Fibroblast of pulmonary artery (primary cell): ENCODE results near the gene PPP1R37.

Source experiments
- DNase-seq: peaks from one replicate; pipeline ENCODE4 v3.0.0-alpha.2; 2010; ENCODE audit warnings: low read depth
- H3K4me3 ChIP-seq: replicated peaks from 2 replicates; pipeline ENCODE4 v1.5.1; 2011; ENCODE audit warnings: low read depth, mild to moderate bottlenecking, control low read depth, low read length, moderate library complexity
- TF ChIP-seq, protein P1 (sequence below): IDR thresholded peaks from 2 replicates; pipeline ENCODE4 v1.5.1; 2011; ENCODE audit warnings: mild to moderate bottlenecking, control low read depth, low read length, inconsistent platforms; ENCODE audit errors: missing control alignments

The PPP1R37 gene

DNA sequence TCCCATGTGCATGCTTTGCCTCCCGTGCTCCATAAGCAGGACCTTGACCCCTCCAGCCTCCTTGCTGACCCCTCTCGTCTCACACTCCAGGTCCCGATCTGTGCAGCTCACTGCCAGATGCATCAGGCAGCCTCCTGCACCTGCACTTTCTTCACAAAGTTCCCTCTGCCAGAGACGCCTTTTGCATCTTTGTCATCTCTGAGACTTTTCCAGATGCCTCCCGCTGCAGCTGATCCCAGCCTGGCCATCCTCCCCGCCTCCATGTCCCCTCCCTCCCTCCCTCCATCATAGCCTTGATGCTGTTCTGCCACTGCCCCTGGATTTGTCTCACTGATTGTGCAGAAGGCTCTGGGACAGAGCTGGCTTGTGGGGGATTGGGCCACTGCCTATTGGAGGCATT lies 29.9 kb downstream of the PPP1R37 start:
- DNase-seq, result no peak
- TF ChIP-seq, protein P1, sequence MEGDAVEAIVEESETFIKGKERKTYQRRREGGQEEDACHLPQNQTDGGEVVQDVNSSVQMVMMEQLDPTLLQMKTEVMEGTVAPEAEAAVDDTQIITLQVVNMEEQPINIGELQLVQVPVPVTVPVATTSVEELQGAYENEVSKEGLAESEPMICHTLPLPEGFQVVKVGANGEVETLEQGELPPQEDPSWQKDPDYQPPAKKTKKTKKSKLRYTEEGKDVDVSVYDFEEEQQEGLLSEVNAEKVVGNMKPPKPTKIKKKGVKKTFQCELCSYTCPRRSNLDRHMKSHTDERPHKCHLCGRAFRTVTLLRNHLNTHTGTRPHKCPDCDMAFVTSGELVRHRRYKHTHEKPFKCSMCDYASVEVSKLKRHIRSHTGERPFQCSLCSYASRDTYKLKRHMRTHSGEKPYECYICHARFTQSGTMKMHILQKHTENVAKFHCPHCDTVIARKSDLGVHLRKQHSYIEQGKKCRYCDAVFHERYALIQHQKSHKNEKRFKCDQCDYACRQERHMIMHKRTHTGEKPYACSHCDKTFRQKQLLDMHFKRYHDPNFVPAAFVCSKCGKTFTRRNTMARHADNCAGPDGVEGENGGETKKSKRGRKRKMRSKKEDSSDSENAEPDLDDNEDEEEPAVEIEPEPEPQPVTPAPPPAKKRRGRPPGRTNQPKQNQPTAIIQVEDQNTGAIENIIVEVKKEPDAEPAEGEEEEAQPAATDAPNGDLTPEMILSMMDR, result no peak
- H3K4me3 ChIP-seq, result no peak overlapping the region

DNA sequence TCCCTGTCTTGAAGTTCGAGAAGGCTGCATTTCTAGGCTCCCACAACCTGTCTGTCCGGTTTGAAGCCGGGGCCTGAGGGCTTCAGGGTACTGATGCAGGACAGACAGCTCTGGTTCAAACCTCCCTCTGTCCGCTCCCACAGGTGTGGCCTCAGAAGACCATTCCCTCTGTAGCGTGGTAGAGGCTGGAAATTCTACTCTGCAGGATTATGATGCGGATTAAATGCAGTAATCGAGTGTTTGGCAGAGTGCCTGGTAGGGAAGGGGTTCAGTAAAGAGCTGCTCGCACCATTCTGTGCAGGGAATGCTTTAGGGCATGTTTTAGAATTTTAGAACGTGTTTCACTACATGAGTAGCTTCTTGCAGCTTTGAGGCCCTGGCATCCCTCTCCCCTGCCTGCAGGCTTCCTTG lies 30.5 kb downstream of the PPP1R37 start:
- no peak overlapping the region for H3K4me3 ChIP-seq
- DNase-seq, result no peak

DNA sequence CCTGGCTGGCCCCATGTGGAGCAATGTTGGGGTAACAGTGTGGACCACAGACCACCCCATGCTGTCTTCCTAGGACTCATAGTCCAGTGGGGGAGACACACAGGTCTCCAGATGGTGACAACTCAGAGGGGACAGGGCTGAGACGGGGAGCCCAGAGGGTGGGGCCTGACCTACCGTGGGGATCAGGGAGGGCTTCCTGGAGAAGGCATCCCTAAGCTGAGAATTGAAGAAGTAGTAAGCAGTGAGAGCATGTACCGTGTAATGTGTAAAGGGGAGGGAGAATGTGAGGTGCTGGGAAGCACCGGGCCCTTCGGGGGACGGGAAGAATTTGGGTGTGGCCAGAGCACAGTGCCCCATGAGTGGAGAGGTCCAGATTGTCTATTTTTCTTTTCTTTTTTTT lies 31.0 kb downstream of the PPP1R37 start:
- no peak overlapping the region for H3K4me3 ChIP-seq
- TF ChIP-seq, protein P1, result no peak
- DNase-seq, result no peak

More for the DNA sequence above, 30.5 kb downstream of the PPP1R37 start:
- TF ChIP-seq, protein P1, result no peak

DNA sequence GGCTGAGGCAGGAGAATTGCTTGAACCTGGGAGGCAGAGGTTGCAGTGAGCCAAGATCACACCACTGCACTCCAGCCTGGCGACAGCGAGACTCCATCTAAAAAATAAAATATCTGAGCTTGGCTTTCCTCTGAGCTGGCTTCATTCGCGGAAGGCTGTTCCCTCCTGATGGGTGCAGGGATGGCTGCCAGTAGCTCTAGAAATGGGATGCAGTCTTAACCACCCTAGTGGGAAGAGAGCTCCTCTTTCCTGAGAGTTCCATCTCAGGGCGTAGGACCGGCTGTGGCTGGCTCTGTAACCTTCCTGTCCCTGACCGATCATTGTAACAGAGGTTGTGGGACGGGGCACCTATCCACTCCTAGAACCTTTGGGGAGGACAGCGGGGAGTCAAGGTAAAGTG lies 32.4 kb downstream of the PPP1R37 start:
- TF ChIP-seq, protein P1, result no peak
- no peak for DNase-seq
- no peak overlapping the region for H3K4me3 ChIP-seq

DNA sequence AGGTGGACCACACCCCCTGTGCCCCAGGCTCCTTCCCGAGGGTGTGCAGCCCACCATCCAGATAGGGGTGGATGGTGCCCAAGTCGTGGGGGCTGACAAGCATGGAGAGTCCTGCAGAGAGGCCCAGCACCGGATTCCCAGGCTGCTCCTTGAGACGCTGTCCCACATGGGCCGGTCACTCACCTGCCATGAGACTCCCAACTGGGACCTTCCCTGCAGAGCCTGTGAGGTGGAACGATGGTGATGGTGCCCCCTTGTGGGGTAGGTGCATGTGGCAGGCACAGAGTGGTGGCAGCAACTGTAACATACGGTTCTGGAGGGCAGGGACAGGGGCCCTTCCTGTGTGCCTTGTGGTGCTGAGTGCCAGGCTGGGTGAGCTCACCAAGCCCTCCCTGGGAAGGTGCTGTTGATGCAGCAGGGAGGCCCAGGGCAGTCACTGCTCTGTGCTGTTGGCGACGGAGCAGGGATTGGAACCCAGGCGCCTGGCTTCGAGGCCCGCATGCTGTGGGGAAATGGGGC lies 33.1 kb downstream of the PPP1R37 start:
- TF ChIP-seq, protein P1, result peak; percentile 85
- peak; percentile 60 for DNase-seq
- H3K4me3 ChIP-seq, result no peak overlapping the region

DNA sequence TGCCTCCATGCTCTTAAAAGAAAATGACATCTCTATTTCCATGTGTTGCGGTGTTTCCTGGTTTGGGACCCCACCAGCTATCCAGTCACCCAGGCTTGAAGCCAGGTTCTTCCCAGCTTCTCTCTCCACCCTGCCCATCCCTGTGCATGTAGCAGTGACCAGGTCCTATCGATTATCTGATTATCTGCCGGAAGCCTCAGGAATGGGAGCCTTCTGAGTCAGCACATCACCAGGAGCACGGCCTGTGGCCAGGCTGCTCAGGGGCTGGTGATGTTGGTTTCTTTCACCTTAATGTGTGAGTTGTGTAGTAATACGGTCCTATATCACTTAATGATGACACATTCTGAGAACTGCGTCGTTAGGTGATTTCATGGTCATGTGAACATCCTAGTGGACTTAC lies 33.7 kb downstream of the PPP1R37 start:
- TF ChIP-seq, protein P1, result no peak
- DNase-seq, result no peak
- H3K4me3 ChIP-seq, result no peak overlapping the region

DNA sequence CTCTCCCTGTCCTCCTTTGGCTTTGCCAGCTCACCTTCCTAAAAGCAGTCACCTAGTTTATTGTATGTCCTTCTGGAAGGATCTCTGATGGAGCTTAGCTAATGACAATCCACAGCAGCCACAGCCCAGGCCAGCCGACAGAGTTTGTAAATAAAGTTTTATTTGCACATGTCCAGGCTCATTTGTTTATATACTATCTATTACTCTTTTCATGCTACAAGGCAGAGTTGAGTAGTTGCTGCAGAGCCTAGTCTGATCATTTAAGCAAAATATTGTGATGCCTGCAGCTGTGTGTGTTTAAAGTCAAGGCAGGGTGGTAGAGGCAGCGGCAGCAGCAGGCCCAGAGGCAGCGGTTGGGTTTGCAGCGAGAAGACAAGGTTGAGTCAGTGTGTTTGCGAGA lies 35.2 kb downstream of the PPP1R37 start:
- TF ChIP-seq, protein P1, result no peak
- H3K4me3 ChIP-seq, result no peak overlapping the region
- DNase-seq, result no peak
